Measurements from ENCODE around the gene COL4A2.

DNA sequence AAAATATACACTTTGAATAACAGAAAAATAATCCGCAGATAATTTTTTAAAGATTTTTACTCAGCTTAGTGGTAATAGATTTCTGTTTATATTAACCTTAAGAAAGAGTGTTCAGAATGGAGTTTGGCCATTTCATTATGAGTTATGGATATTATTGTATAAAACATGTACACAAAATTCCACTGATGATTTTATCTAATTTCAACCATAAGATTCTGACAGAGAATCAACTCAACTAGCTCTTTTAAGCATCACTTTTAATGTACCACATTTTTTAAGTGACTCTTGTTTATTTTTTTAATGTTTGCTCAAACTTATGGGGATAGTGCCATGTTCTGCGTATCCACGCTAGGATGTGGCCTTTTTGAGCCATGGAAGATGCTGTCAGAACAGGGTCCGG lies 75.7 kb downstream of the COL4A2 start:
- TF ChIP-seq GATA3 (IDR thresholded peaks at IDR 0.05; ENCODE audit: low read depth, low read length): no peak
- TF ChIP-seq GATA2 (IDR thresholded peaks at IDR 0.05; ENCODE audit: low read depth, low read length): no peak

All from SH-SY5Y (cell line).